HG02885 (cell line): Measurements from ENCODE around the gene ABTB2.
"Not testable (repeated sequence)": the region's sequence is repeated elsewhere in the genome, so short reads cannot be mapped to it uniquely, and the experiment has no call there.

ENCODE experiments used
- ATAC-seq: cut with Tn5 transposase; IDR thresholded peaks from one replicate; pipeline ENCODE4 v1.9.1; 2021; ENCODE audit warnings: mild to moderate bottlenecking; ENCODE audit not compliant: unreplicated experiment, poor library complexity

Gene ABTB2

DNA sequence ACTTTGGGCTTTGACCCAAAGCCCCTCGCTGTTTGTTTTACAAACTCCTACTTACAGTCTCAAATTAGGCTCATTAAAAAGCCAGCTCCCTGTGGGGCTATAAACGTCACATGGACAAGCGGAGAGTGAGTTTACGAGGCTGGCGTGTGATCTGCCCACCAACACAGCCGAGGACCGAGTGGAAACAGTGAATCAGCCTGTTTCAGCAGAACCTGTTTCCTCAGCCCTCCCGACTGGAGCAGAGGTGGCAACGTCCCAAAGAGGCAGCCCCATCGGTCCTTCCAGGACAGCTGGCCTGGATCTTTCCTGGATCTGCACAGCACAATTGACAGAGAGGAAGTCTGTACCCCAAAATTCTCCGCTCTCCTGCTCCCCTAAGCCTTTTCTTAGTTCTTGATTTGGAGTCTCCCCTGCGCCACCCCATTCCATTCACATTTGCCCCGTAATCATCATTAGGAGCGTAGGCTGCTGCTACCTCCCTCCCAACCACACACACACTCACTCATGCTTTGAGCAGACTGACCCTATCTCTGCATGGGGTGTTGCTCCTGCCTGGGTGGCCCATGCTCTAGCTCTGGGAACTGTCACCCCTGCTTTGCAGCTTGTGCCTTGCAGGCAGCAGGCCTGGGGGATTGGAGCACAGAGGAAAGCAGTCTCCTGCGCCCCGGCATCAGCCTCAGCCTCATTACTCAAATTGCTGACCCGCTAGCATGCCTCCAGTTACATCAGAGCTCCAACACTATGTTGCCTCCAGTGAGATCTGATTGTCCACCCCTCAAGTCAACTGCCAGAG is 134.6 kb downstream of the ABTB2 start:
- no peak for ATAC-seq

DNA sequence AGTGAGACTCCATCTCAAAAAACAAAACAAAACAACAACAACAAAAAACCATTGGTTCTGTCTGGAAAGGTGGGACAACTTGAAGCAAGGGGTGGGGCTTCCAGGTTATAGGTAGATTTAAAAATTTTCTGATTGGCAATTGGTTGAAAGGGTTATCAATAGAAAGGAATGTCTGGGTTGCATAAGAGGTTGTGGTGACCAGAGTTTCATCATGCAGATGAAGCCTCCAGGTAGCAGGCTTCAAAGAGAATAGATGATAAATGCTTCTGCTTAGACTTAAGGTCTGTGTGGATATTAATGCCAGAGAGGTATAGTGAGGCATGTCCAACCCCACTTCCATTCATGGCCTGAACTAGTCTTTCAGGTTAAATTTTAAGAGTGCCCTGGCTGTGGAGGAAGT is 135.8 kb downstream of the ABTB2 start:
- no peak for ATAC-seq

DNA sequence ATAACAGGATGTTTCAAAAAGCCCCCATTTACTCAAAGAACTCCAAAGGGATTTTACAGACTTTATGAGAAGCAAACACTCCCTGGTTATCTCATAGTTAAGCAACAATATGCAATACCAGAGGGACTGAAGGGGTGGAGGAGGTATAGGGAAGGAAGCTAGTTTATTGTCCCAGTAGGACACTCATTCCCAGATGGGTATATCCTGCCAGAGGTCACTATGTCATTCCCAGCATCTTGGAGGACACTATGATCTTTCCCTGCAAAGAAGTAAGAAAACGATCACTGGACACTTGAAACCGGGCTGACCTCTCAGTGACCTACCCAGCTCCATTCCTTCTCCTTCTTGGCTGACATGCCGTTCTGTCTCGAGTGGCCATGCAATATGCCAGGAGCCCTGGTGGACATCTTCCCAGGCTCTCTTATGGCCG is 137.9 kb downstream of the ABTB2 start:
- no peak for ATAC-seq

DNA sequence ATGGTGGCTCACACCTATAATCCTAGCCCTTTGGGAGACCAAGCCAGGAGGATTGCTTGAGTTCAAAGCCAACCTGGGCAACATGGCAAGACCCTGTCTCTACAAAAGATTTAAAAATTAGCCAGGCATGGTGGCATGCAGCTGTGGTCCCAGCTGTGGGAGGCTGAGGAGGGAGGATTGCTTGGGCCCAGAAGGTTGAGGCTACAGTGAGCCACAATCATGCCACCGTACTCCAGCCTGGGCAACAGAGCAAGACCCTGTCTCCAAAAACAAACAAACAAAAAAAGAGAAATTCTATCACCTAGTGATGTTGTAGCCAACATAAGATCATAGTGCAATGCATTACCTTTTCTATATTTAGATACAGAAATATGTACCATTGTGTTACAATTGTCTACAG is 138.5 kb downstream of the ABTB2 start:
- ATAC-seq: no peak

DNA sequence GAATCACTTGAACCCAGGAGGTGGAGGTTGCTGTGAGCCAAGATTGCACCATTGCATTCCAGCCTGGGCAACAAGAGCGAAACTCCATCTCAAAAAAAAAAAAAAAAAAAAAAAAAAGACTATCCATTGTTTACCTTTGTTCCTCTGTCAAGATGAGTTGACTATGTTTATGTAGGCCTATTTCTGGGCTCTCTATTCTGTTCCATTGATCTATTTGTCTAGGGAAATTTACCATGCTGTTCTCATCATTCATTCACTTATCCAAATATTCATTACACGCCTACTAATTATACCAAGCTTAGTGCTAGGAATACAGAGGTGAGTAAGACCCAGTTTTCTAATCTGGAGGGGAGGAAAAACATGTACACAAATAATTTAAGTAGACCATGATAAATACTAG is 139.1 kb downstream of the ABTB2 start:
- ATAC-seq: not testable (repeated sequence)

DNA sequence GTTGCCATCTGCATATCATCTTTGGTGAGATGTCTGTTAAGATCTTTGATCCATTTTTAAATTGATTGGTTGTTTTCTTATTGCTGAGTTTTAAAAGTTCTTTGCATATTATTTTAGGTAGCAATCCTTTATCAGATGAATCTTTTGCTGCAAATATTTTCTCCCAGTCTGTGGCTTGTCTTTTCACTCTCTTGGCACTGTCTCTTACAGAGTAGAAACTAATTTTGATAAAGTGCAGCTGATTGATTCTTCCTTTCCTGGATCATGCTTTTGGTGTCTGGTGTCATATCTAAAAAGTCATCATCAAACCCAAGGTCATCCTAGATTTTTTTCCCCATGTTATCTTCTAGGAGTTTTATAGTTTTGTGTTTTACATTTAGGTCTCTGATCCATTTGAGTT is 139.7 kb downstream of the ABTB2 start:
- ATAC-seq: no peak

DNA sequence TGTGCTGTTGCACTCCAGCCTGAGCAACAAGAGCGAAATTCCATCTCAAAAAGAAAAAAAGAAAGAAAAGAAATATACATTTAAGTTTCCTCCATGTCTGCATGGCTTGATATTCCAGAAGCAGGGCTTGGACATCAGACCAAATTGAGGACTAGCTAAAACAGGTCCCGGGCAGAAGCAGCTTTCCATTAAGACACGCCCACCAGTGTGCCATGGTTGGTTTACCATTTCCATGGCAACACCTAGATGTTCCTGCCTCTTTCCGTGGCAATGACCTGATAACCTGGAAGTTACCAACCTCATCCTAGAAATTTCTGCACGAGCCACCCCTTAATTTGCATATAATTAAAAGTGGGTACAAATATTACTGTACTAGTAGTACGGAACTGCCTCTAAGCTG is 141.1 kb downstream of the ABTB2 start:
- no peak for ATAC-seq

DNA sequence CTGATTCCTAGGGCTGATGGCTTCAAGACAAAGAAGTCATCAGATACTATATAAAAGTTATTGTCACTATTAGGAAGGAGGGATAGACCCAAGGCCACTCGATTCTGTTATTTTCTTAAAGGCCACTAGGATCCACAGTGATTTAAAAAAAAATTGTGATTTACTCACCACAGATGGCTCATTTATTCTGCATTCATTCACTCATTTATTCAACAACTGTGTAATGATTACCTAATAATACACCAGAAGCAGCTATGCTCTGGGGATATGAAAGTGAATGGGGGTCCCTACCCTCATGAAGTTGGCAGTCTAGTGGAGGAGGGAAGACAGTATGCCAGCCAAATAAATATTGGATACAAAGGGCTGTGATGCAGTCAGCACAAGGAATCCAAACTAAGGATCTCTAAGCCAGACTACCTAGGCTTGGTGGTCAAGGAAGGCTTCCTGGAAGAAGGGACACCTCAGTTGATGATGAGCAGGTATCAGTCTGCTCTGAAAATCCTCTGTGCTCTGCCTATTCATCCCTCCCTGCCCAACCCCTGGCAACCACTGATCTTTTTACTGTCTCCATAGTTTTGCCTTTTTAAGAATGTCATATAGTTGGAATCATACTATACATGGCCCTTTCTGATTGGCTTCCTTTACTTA is 141.9 kb downstream of the ABTB2 start:
- ATAC-seq: no peak

DNA sequence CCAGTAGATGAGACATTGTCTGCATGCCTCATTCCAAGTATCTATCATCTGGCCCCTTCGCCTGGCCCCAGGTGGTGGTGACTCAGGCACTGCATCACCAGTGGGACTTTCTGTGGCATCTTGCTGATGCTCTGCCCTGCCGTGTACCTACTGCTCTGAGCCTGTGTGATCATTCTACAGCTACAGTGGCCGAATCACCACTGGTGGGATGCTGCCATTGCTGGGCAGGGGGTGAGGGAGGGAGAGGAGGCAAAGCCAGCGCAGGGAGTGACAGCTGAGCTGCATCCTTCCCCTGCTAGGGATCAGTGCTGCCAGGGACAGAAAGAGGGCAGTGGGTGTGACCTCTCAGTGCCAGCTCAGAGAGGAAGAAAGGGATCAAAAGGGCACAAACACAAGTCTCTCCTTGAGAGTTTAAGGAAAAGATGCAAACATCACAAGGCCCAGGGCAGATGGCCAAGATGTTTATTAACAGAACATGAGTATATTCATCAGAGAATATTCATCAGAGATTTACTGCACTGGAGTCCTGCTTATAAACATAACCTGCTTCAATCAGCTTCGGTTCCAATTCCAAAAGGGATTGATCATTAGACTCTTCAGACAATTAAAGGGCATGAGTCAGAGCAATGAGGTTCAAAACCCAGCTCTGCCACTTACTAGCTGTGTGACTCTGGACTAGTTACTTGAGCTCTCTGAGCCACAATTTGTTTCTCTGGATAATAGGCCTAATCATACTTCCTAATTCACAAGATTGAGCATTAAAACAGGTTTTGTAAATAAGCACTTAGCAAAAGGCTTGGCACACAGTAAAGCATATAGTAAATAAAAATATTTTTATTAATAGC is 142.6 kb downstream of the ABTB2 start:
- ATAC-seq: peak; percentile 52

DNA sequence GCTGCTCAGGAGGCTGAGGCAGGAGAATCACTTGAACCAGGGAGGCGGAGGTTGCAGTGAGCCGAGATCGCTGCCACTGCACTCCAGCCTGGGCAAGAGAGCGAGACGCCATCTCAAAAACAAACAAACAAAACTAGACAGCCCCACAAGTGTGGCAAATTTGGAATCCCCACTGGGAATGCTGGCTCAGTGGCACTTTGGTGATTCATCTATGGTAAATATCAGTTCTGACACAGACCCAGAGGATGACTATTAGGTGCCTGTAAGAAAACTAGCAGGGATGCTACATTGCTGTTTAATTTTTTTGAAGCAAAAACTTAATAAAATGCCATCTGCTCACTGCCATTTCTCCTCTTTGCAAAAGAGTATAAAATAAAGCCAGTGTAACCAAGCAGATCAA is 144.4 kb downstream of the ABTB2 start:
- ATAC-seq: no peak

DNA sequence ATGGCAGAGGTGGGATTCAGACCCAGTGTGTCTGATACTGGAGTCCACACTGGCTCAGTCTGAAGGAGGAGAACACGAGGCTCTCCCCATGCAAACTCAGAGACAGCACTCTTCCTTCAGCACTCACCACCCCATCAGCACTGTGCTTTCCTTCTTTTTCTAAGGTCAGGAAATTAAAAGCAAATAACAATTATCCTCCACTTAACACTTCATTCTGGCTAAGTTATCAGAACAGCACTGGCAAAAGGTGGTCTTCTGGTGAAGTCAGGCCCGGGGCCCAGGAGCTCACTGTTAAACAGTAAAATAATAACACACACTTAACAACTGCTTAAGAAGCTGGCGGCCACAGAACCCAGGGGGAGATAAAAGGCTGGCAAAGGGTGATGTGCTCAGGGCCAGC is 145.2 kb downstream of the ABTB2 start:
- no peak for ATAC-seq

DNA sequence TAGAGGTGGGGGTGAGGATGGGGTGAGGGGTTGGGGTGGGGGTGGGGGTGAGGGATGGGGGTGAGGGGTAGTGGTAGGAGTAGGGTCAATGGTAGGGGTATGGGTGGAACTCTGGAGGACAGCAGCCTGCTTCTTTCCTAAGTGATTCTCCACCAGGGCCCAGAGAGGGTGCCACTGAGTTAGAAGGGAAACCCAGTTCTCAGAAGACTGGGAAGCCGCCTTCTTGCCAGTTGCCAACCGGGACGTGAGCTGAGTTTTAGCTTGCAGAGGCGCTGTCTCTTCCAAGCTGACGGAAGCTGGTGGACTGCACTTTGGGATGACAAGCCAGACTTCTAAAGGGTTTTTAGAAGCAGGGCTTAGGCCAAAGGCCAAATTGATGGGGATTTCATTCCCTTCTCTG is 148.0 kb downstream of the ABTB2 start:
- no peak for ATAC-seq

DNA sequence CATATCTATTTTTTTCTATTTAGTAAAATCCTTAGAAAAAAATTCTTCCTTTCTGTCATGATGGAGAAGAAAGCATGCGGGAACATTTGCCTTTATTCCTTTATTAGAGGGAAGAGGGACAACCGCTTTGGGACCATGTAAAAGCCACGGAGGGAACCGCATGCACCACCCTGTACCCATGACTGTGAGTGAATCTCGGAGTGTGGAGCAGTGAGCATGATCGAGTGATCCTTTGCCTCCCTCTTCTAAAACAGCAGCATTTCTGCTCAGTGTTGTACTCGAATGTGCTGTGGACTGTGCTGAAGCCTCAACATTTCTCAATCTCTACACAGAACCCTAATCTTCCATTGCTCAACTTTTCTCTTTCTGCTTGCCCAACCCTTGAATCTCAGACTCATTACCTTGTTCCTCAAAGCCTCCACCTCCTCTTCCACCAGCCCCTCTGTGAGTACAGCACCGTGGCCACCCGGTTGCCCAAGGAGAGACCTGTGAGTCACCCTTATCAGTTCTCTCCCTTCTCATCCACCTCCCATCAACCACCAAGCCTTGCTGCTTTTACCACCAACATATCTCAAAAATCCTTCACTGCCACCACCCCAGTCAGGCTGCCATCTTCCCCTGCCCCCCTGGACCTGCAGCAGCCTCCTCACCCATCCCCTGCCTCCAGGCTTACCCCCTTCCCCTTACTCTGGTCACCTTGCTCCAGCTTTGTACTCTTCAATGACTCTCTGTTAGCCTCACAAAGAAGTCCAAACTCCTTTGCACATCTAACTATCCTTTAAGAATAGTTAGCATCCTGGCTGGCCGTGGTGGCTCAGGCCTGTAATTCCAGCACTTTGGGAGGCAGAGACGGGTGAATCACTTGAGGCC is 149.3 kb downstream of the ABTB2 start:
- no peak for ATAC-seq

DNA sequence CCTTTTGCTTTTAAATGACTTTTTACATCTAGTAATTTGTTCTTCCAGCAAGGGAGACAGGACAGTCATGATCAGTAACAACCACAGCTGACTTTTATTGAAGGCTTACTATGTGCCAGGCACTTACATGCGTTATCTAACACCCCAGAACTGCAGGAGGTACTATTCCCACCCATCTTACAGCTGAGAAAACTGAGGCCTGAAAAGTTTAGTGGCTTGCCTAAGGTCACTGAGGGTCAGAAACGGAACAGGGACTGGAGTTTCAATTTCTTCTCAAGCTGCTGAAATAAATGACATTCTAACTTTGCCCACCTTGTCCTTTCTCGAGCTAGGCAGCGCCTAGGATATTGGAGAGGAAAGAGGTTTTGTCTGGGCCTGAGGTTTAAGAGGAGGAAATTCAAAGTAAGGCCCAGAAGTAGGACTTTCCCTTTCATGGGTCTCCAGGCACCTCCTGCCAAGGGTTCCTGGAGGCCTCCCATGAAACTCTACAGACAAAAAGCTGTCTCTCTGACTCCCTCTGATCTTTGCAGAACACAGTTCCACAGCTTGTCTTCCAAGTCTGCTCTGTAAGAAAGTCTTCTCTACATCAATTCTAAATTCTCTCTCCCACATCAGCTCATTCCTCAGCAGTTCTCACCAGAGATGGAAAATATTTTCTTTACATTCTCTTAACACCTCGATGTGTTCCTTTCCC is 150.2 kb downstream of the ABTB2 start:
- ATAC-seq: no peak

DNA sequence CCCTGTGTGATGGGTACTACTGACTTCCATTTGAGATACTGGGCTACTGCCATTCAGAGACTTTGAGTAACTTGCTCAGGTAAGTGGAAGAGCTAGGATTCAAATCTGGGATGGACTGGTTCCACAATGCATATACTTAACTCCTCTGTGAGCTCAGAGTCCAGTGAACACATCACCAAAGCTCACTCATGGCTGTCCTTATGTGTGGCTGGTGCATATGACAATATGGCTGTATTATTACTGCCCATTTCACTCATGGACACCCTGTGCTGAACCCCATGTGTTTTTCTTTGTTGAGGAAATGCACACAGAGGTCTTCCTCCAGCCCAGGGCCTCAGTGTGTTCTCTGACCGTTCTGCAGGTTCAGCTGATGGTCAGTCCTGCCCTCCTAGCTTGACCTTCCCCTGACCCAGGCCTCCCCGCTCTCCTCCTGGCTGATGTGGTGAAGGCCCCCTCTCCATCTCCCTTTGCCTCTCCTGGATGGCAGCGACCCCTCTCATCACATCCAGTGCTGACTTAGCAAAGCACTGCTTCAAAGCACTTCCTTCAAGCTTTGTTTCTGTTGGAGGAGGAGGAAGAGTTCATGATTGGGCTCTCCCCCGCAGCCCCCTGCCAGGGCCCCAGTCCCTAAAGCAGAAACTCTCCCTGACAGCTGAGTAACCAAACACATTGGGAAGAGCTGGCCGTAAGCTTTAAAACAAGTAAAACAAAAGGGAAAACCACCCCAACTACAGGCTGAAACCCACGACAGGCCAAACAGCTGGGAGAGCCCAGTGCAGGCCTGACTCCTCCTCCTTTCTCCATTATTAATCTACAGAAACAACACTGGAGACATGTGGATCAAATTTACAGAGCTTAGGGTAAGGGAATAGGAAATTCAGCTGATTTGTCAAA is 151.2 kb downstream of the ABTB2 start:
- no peak for ATAC-seq

DNA sequence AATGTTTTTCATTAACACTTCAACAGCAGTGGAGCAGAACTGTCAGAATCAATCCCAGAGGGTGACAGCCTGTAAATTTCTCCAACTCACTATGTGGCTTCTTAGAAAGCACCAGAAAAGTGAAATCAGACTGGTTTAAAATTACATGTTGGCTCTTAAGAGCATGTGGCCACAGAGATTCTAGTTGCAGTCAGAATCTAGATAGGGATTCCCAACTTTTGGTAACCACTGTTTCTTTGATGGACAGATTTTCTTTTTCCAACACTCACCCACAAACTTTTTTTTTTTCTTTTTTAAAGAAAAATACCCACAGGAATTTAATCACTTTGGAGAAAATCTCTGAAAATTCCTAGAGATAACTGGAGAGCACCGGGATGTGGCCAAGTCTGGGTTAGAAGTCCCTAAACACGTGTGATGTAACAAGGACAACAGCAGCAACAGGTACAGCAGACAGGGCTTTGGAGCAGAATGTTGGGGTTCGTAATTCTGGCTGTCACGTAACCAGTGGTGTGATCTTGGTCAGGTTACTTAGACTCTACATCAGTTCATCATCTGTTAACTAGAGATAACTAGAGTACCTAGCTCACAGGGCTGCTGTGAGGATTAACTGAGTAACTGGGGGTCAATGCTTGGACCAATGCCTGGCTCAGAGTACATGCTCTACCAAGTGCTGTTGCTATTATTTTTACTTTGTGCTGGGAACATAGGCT is 152.3 kb downstream of the ABTB2 start:
- no peak for ATAC-seq

DNA sequence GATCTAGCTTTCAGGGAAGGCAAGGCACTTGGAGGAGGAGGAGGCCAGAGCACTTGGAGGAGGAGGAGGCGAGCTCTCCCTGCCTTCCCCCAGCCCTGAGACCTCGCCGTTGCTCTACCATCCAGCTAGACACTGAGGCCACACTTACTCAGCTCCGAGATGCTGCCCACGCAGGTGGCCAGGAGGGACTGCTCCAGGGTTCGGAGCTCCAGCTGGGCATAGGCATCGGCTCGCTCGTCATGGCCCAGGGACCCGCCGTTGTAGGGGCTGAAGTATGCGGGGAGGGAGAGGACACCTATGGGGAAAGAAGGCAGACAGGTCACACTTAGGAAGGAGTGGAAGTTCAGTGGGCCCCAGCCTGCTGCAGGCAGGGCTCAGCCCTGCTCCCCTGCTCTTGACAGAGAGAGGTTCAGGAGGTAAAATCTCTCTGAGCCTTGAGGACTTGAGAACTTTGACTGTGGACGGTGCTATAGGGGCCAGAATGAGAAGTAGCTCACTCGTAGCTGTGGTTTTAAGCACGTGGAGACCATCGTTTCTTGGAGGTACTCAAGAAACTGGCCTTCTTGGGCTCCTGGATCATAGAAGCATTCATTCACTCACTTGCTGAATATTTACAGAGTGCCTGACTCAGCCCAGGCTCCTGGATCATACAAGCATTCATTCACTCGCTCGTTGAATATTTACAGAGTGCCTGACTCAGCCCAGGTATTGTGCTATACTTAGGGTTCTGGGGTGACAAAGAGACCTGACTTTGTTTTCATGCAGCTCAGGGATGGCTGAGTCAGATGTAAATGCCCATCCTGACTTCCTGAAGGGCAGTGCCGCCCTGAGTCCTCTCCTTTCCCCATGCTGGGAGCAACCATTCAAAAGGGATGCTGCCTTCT is 153.2 kb downstream of the ABTB2 start:
- ATAC-seq: no peak
